ENCODE data around the gene B4GALT4.
"Not testable (repeated sequence)": the region's sequence is repeated elsewhere in the genome, so short reads cannot be mapped to it uniquely, and the experiment has no call there.

B4GALT4 gene

DNA sequence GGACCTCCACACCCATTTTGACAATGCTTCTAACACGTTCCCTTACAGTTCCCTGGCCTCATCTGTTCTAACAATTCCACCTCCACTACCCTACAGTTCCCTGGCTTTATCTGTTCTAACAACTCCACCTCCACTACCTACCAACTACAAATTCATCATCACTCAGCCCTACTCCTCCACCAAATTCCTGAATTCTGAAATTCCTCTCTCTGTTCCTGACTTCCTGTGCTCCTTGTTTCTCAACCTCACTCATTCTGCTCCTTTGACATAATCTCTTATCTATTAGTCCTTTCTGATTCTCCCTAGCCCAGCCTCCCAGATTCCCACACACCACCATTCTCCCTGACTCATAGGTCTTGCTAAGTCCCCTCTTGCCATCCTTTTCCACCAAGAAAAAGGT, 44.8 kb downstream of the B4GALT4 start:
- no peak for TF ChIP-seq GATA1 (IDR thresholded peaks at IDR 0.05; ENCODE audit: low read depth, low read length)
- TF ChIP-seq POLR2A (IDR thresholded peaks at IDR 0.05; ENCODE audit: low read length): no peak
- no peak for DNase-seq

DNA sequence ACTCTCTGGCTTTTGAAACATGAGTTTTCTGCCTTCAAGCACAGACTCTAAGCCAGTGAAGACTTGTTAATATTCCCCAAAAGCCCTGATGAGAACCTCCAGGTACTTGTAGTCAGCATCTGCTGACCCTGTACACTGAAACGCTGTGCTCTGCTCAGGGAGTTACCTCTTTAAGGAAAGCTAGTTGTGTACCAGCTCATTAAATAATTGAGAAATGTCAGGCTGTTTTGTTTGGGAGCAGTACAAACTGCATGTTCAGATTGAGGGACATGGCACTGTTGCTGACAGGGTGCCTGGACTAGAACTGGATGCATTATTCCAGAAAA, 45.6 kb downstream of the B4GALT4 start:
- no peak for DNase-seq
- TF ChIP-seq GATA1 (IDR thresholded peaks at IDR 0.05; ENCODE audit: low read depth, low read length): no peak

DNA sequence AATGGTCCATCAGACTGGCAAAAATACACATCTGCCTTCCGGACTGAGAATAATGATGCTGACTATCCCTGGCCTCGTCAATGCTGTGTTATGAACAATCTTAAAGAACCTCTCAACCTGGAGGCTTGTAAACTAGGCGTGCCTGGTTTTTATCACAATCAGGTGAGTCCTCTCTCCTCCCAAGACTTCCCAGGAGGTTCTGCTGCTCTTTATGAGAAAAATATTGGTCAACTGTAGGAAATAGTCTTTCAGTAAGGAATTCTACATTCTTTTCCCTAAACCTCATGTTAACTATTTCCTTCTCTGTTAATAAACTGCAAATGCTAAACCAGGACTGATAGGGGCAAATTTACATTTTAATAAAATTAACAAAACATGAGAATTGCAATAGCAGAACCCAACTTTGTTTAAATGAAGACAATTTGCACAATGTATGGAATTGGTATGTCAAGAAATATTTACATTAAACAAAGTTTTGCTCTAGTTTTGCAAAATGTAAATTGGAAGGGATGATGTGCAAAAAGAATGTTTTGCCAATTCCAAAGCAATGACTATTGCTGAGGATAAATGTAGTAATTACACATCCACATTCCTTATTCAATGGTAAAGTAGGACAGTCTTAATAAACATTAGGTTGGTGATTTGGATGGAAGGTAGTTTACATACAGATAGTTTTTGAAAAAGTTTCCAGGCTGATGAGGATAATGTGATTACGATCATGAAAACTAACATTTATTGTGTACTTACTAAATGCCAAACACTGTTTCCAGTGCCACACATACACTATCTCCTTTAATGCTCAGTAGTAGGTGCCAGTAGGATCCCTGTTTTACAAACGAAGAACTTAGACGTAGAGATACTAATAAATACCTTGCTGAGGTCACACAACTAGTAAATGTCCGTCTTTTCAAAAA, 46.2 kb downstream of the B4GALT4 start:
- no peak for TF ChIP-seq POLR2A (IDR thresholded peaks at IDR 0.05; ENCODE audit: low read length)
- TF ChIP-seq GATA1 (IDR thresholded peaks at IDR 0.05; ENCODE audit: low read depth, low read length): no peak
- no peak for DNase-seq

DNA sequence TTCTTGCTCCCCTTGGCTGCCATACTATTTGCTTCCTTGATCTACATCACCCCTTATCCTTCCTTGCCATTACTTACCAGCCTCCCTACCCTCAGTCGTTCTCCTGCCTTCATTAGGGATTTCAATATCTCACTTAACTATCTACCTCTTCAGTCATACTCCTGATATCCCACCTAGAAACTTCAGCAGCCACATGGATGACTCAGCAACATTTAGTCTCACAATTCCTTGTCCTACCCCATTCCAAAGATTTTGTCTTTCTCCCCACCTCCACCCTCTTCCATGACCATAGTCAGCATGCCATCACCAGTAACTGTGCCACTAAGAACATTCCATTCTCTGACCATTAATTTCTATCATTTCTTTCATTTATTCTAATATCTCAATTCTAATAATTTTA, 48.9 kb downstream of the B4GALT4 start:
- TF ChIP-seq POLR2A (IDR thresholded peaks at IDR 0.05; ENCODE audit: low read length) (no peak), GATA1 (IDR thresholded peaks at IDR 0.05; ENCODE audit: low read depth, low read length) (no peak)
- DNase-seq: no peak

DNA sequence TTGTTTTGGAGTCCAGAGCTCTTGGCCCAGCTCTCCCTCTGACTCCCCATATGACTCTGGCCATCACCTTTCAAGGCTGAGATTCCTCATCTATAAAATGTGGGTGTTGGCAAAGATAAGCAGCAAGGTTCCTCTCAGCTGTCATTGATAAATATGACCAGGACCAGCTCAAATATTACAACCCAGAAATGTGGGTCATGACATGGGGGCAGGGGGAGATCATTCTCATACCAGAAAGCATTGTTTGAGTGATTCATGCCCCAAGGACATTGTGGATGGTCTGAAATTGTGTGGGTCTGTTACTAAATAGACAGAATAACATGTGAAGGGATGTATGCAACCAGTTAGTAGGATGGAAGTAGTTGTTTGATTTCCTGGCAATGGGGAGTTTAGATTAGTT, 53.4 kb downstream of the B4GALT4 start:
- TF ChIP-seq POLR2A (IDR thresholded peaks at IDR 0.05; ENCODE audit: low read length) (no peak), GATA1 (IDR thresholded peaks at IDR 0.05; ENCODE audit: low read depth, low read length) (no peak)
- DNase-seq: no peak

DNA sequence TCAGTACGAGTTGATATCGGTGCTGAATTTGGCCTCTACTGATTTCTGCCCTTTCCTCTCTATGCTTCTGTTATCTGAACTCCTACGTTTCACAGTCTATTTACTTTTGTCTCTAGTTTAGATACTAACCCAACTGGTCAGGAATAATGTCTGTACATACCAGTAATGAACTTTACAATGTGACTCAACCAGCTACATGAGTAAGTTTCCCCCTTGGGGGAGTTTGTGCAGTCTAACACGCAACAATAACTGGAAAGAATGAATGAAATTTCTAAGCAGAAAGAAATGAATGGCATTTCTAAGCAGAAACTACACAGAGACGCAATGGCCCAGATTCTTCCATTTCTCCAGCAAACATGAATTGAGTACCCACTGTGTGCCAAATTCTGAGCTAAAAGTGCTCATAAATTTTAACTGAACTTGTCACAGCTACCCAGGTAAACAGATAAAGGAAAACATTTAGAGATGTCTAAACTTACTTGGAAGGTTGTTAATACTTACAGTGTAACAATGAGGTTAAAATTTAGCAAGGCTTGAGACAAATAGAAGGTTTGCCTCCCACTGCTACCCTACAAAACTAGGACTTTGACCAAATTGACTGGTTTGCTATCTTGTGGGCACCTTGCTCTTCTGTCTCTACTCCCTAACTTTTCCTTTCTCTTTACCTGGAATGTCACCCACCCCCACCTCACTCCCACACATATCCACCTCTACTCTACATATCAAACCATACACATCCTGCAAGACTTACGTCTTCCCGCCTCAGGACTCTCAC, 55.7 kb downstream of the B4GALT4 start:
- no peak for TF ChIP-seq POLR2A (IDR thresholded peaks at IDR 0.05; ENCODE audit: low read length)
- TF ChIP-seq GATA1 (IDR thresholded peaks at IDR 0.05; ENCODE audit: low read depth, low read length): no peak
- DNase-seq: no peak

DNA sequence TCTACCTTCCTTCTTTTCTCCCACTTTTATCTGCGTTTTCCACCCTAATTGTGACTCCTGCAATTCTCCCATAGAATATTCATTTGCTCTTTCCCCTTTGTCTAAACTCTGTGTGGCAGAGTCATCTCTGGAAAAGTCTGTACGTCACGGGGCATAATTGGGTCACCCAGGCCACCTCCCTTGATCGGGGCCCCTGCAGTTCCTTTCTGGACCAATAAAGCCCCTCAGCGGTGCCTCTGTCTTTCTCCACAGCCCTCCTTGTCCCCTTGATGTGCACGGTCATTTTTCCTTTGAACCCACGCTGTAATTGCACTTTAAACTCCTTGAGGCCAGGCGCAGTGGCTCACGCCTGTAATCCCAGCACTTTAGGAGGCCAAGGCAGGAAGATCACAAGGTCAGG, 56.6 kb downstream of the B4GALT4 start:
- TF ChIP-seq GATA1 (IDR thresholded peaks at IDR 0.05; ENCODE audit: low read depth, low read length) (no peak), POLR2A (IDR thresholded peaks at IDR 0.05; ENCODE audit: low read length) (no peak)
- no peak for DNase-seq

DNA sequence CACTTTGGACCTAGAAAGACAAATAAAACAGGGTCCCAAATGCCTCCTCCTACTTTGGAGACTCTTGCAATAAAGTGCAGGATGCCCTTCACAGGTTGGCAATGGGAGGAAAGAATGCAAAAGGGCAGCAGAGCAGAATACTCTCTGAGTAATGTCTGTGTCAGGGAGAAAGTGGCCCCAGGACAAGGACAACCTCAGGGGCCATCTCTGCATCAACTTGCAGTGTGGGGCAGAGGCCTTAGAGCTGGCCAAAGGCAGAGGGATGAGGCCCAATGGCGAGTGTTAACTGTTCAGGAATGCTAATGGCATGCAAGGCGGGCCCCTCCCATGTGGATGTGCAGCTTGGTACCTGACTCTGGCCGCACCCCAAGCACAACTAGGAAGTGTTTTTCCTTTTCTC, 58.9 kb downstream of the B4GALT4 start:
- TF ChIP-seq GATA1 (IDR thresholded peaks at IDR 0.05; ENCODE audit: low read depth, low read length) (no peak), POLR2A (IDR thresholded peaks at IDR 0.05; ENCODE audit: low read length) (no peak)
- DNase-seq: no peak

DNA sequence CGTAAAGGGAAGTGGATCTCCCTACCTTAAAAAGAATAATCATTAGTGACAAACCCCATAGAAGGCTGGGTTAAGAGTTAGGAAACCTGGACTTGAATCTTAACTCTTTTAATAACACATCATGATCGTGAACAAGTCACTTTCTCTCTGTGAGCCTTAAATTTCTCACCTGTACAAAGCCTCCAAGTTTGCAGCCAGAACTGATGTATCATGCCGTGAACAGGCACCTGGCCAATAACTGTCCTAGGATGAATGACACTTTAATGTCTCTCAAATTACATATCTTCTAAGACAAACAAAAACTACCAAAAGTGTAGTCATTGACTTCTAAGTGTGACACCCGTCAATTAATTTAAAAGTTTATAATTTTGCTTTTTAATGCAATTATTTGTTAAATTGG, 63.4 kb downstream of the B4GALT4 start:
- DNase-seq: no peak
- no peak for TF ChIP-seq GATA1 (IDR thresholded peaks at IDR 0.05; ENCODE audit: low read depth, low read length)
- no peak for TF ChIP-seq POLR2A (IDR thresholded peaks at IDR 0.05; ENCODE audit: low read length)

DNA sequence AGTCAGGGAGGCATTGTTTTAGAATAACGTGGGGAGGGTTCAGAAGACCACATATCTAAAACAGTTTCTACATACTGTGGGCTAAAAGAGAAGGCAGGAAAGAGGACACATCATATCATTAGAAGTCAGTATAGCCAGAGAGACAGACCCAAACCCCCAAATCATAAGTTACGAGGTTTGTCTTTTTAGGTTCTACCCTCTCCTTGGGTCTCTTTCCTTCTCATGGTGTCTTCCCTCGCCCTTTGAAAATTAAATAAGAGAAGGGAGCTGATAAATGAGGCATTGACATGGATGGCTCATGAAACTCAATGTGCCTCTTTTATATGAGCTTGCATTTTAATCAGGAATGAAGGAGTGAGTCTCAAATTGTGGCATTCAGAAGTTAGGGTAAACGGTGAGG, 63.9 kb downstream of the B4GALT4 start:
- DNase-seq: no peak
- TF ChIP-seq GATA1 (IDR thresholded peaks at IDR 0.05; ENCODE audit: low read depth, low read length) (no peak), POLR2A (IDR thresholded peaks at IDR 0.05; ENCODE audit: low read length) (no peak)

DNA sequence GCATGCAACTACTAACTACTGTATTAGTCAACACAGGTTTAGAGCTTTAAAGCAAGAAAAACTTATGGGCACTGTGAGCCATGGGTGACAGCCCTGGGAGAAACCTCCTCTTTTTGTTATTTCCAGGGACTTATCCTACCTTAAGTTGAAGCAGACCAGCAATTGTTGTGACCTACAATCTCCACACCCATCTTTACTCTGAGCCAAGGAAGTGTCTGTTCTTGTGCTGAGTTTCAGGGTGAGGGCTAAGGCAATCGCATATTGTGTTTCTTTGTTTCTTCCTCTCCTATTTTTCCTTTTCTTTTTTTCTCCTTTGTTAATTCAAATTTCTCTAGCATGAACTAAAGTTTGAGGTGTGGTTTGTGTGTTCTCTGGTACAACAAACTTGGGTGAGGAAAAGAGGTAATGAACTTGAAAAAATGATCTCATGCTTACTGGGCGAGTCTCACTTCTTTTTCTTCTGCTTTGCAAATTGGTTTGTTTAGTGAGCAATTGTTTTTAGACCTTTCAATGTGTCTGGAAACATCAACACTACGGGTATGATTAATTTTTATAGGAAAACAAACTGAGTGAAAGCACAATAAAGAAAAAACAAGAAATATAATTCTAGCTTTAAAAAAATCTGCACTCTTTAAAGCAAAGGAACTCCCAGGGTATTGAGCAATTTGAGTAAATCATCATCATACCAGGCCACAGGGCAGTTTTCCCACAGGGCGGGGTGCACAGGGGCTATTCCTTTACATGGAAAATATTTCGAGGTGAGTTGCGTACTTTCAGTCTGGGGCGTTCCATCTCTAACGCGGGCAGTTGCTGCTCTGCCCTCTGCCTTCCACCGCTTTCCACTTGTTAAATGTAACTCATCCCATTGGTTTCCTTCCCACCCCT, 64.6 kb downstream of the B4GALT4 start:
- no peak for DNase-seq
- no peak for TF ChIP-seq GATA1 (IDR thresholded peaks at IDR 0.05; ENCODE audit: low read depth, low read length)
- no peak for TF ChIP-seq POLR2A (IDR thresholded peaks at IDR 0.05; ENCODE audit: low read length)

DNA sequence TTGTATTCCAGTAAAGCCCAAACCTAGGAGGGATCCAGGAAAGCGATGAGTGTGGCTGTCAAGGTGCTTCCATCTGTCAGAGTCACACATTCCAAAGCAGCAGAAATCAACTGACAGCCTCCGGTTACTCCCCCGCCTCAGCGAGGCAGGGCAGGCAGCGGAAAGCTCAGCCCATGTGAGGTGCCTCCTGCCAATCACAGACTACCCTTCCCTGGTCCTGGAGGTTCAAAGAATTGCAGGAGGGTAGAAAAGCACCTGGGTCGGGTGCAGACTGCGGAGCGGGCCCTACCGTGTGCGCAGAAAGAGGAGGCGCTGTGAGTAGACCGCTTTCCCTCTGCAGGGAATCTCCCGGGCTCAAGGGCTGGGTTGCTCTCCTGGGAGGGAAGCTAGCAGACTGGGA, 67.4 kb downstream of the B4GALT4 start, which contains the start of gene UPK1B:
Gene UPK1B, plus strand, starts transcription at position 274 of the 400 bp plus-strand sequence. CDS start 13,144 bp downstream, outside the sequence.
- DNase-seq: no peak
- no peak for TF ChIP-seq GATA1 (IDR thresholded peaks at IDR 0.05; ENCODE audit: low read depth, low read length)

DNA sequence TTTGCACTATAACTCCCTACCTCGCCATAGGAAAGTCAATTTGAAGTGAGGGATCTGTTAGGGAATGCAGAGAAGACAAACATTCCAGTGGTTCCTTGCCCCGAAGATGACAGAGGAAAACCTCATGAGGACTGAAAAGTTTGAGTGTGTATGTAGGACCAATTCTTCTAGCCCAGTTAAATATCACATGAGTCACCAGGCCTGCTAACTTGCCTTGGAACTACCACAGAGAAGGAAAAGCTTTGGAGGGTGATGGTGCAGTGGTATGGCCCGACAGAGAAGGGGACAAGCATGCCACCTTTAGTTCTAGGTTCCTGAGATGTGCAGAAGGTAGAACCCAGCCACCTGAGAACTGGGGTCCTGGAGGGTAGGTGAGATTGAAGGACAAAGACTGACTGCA, 69.9 kb downstream of the B4GALT4 start:
- TF ChIP-seq GATA1 (IDR thresholded peaks at IDR 0.05; ENCODE audit: low read depth, low read length) (no peak), POLR2A (IDR thresholded peaks at IDR 0.05; ENCODE audit: low read length) (no peak)
- no peak for DNase-seq

DNA sequence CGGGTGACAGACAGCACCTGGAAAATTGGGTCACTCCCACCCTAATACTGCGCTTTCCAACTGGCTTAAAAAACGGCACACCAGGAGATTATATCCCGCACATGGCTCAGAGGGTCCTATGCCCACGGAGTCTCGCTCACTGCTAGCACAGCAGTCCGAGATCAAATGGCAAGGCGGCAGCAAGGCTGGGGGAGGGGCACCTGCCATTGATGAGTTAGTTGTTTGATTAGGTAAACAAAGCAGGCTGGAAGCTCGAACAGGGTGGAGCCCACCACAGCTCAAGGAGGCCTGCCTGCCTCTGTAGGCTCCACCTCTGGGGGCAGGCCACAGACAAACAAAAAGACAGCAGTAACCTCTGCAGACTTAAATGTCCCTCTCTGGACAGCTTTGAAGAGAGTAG, 75.9 kb downstream of the B4GALT4 start:
- DNase-seq: not testable (repeated sequence)
